OCI-LY3 (cell line): ENCODE data around the gene ADAMTS7.
"Not testable (repeated sequence)": the region's sequence is repeated elsewhere in the genome, so short reads cannot be mapped to it uniquely, and the experiment has no call there.

Source experiments
- CTCF ChIP-seq: fragments of 200-600, 300-600 bp; sonication (generic); IDR thresholded peaks from 2 replicates; pipeline ENCODE4 v1.5.1; 2014; ENCODE audit warnings: antibody characterized with exemption, low read length, low read depth
- EZH2phosphoT487 ChIP-seq: fragments of 200-600 bp; shearing (Covaris generic); IDR thresholded peaks from 2 replicates; pipeline ENCODE4 v1.6.1; 2018; ENCODE audit warnings: antibody characterized with exemption, mixed run types, low read depth

GRCh38 chr15:78779176-78779785, 32.0 kb downstream of the ADAMTS7 start:
- TF ChIP-seq CTCF, EZH2phosphoT487: not testable (repeated sequence)
